Measurements from ENCODE around the gene TMEM89.

TMEM89 gene

GRCh38 chr3:48571938-48572337, 49.6 kb downstream of the TMEM89 start:
- no peaks in the 10 kb centered on the region for H3K4me1 ChIP-seq (ENCODE audit: insufficient read depth, insufficient read length)
- H3K4me3 ChIP-seq (ENCODE audit: insufficient read length, low read depth), result no peak overlapping the region
- no peak overlapping the region for H3K9ac ChIP-seq (ENCODE audit: insufficient read length, low read depth)
- no peak for DNase-seq (ENCODE audit: low read depth, low spot score)
- H3K36me3 ChIP-seq (ENCODE audit: insufficient read depth, insufficient read length, low read length), result peaks cover 98% of the 10 kb centered on the region
- no peaks in the 10 kb centered on the region for H3K27me3 ChIP-seq (ENCODE audit: insufficient read depth, insufficient read length)
- no peaks in the 10 kb centered on the region for H3K9me3 ChIP-seq (ENCODE audit: insufficient read depth, low read length)
- TF ChIP-seq ZNF274 (IDR thresholded peaks at IDR 0.05; ENCODE audit: low read depth, low read length) (no peak), YY1 (IDR thresholded peaks at IDR 0.05; ENCODE audit: insufficient read depth, insufficient read length) (no peak), SUZ12 (IDR thresholded peaks at IDR 0.05; ENCODE audit: extremely low read depth, insufficient read depth, insufficient read length) (no peak)

Measured in NT2/D1 (cell line).